Heart right ventricle (tissue), 16 donors: ENCODE data around the gene RAD23A. TPM values are rescaled to one million over a fixed set of nuclear protein-coding genes. Genes with fewer than 3 reads are reported as not detected.
"Not testable (repeated sequence)": the region's sequence is repeated elsewhere in the genome, so short reads cannot be mapped to it uniquely, and the experiment has no call there.

Experiments
- ATAC-seq, 8 donors: fragments of 200-7000 bp; cut with Tn5 transposase; one replicate each; pipeline ENCODE4 v1.9.1; 2020; ENCODE audit warnings: mild to moderate bottlenecking in 8 of 8, moderate library complexity in 8 of 8, moderate number of reproducible peaks in 1 of 8
- DNase-seq, 2 donors: peaks; one replicate each; pipeline ENCODE4 v3.0.0-alpha.2; 2020
- H3K27ac ChIP-seq, 10 donors: fragments of 200-600 bp; sonication (generic) in 2 of 10; one replicate each; pipeline versions ENCODE4 v1.5.0 to v1.8.0; 2020 to 2022; ENCODE audit warnings: mild to moderate bottlenecking in 3 of 10
- H3K27me3 ChIP-seq, 7 donors: fragments of 200-600 bp; one replicate each; pipeline ENCODE4 v1.8.0; 2021 to 2022; ENCODE audit warnings: mild to moderate bottlenecking in 2 of 7
- H3K36me3 ChIP-seq, 9 donors: fragments of 200-600 bp; sonication (generic) in 1 of 9; one replicate each; pipeline versions ENCODE4 v1.5.0 to v1.8.0; 2020 to 2022; ENCODE audit warnings: mild to moderate bottlenecking in 2 of 9
- H3K4me1 ChIP-seq, 9 donors: fragments of 200-600 bp; sonication (generic) in 1 of 9; one replicate each; pipeline versions ENCODE4 v1.5.0 to v1.8.0; 2020 to 2022; ENCODE audit warnings: mild to moderate bottlenecking in 4 of 9
- H3K4me3 ChIP-seq, 10 donors: fragments of 200-600 bp; sonication (generic) in 2 of 10; one replicate each; pipeline versions ENCODE4 v1.5.0 to v1.8.0; 2020 to 2022; ENCODE audit warnings: mild to moderate bottlenecking in 7 of 10, moderate library complexity in 2 of 10
- H3K9me3 ChIP-seq, 11 donors: fragments of 200-600 bp in 10 of 11; sonication (generic) in 2 of 11; one replicate each; pipeline versions ENCODE4 v1.5.0 to v1.8.0; 2013 to 2022; ENCODE audit warnings: mild to moderate bottlenecking in 2 of 11, control low read depth in 1 of 11, moderate library complexity in 1 of 11
- CTCF ChIP-seq, 9 donors: fragments of 200-600 bp; sonication (generic) in 2 of 9; IDR thresholded peaks; one replicate each; pipeline versions ENCODE4 v1.5.0 to v1.8.0; 2021 to 2022; ENCODE audit warnings: antibody characterized with exemption in 9 of 9, mild to moderate bottlenecking in 5 of 9, moderate library complexity in 1 of 9
- WGBS, 2 donors: extraction: QIAGEN DNeasy Blood & Tissue Kit; methylation state at CpG; one replicate each; pipeline ENCODE4 v1.1.7; 2013; ENCODE audit warnings: inconsistent platforms in 1 of 2; 5-methylcytosine and 5-hydroxymethylcytosine counted together
- intact Hi-C, 10 donors: fragments of 100-400 bp; cut with DNase I; formaldehyde crosslinking; loops; one replicate each; pipeline versions ENCODE4 v1.11.1 to v1.14.2; 2022
- polyA plus RNA-seq, 2 donors: library from polyadenylated mRNA; stranded (reverse); fragments of 200-250 nt; gene quantifications; one replicate each; pipeline ENCODE4 v1.2.3, GENCODE V29; 2013
- total RNA-seq, 10 donors: library from RNA; stranded (reverse); fragmentation: NEBNext Ultra II Directional in 3 of 10; extraction: Animal tissue kit (Norgen Biotek cat#: 25700) in 3 of 10; gene quantifications; one replicate each; pipeline versions ENCODE4 v1.2.1 to v1.2.4, GENCODE V29; 2021 to 2023
- donor health status: Arrhythmogenic right ventricular cardiomyopathy.
- donor health status: ischemic (EF 13 %, LVEDD 7.1; RV severe dilation, severe dysfunction).
- donor health status: healthy with polysubstance abuse.
- donor health status: DM: no; HTN: yes; CAD: no.
- donor health status: DM: no; HTN: no; CAD: no.
- donor health status: ischemic (EF 25% LVEDD 6.9; RV normal size, moderate dysfunction).
- donor health status: ischemic (EF 25% LVEDD 5.7; RV mildly dilated, moderate dysfunction).
- donor health status: healthy.
- donor health status: DM: yes; HTN: yes; CAD: no.
- donor health status: Ischemic cardiomyopathy.
- donor health status: ischemic (EF 35%, LVEDD 5.7; RV mildly dilated, moderate dysfunction).
- donor health status: nonischemic (EF 11% LVEDD 7.7; RV severe dilation, severe dysfunction).
- donor health status: DM: yes; HTN: yes; CAD: no.
- donor health status: PGD.
- donor health status: ischemic (EF 29% LVEDD 5.4; RV normal size, mild dysfunction).
- donor health status: nonischemic (EF 23%, LVEDD 6.1; RV moderate dilation, normal function).

Gene RAD23A
- total and polyA plus RNA-seq, 12 donors: 138 to 289 (median 150) TPM

- no peaks in the 10 kb centered on the region for H3K27me3 ChIP-seq
- ATAC-seq (peak in 2 of 8 donors; percentile 5 to 9), DNase-seq (no peak)
- 37 to 47% methylated on average over 12 of the region's 12 CpGs for WGBS, 2 donors
- intact Hi-C loops: no loop called here
- H3K36me3 ChIP-seq: peaks cover 4 to 78% (median 51%) of the 10 kb centered on the region in 9 donors
- H3K4me1 ChIP-seq: peaks cover 19 to 70% (median 48%) of the 10 kb centered on the region in 9 donors
- no peaks in the 10 kb centered on the region for H3K9me3 ChIP-seq
- no peak overlapping the region for H3K4me3 ChIP-seq
- TF ChIP-seq CTCF (IDR thresholded peaks at IDR 0.05): no peak
- H3K27ac ChIP-seq: peak overlapping the region in 9 of 10 donors; percentile 18 to 91 (median 61)
Observed at GRCh38 chr19:12952488-12953137, 7.0 kb downstream of the RAD23A start.

GRCh38 chr19:12953138-12953798, 7.6 kb downstream of the RAD23A start:
- H3K36me3 ChIP-seq: peaks cover 4 to 71% (median 48%) of the 10 kb centered on the region in 9 donors
- no peak overlapping the region for H3K4me3 ChIP-seq
- no peaks in the 10 kb centered on the region for H3K9me3 ChIP-seq
- intact Hi-C loops: no loop called here
- H3K27ac ChIP-seq: peak overlapping the region in 8 of 10 donors; percentile 18 to 91 (median 64)
- H3K4me1 ChIP-seq: peaks cover 19 to 68% (median 48%) of the 10 kb centered on the region in 9 donors
- ATAC-seq: peak in 3 of 8 donors; percentile 24 to 57 (median 55)
- WGBS, 2 donors: 26 to 28% methylated on average over 11 of the region's 11 CpGs
- no peaks in the 10 kb centered on the region for H3K27me3 ChIP-seq
- no peak for TF ChIP-seq CTCF (IDR thresholded peaks at IDR 0.05)
- DNase-seq: peak in 1 of 2 donors; percentile 35

- Histone ChIP-seq H3K4me3 (no peak overlapping the region), H3K27ac (peak overlapping the region in 7 of 10 donors; percentile 44 to 91 (median 68)), H3K27me3 (no peaks in the 10 kb centered on the region), H3K9me3 (no peaks in the 10 kb centered on the region), H3K36me3 (peaks cover 0 to 64% (median 41%) of the 10 kb centered on the region in 9 donors), H3K4me1 (peaks cover 19 to 68% (median 48%) of the 10 kb centered on the region in 9 donors)
- WGBS, 2 donors: 52% methylated on average over 12 of the region's 12 CpGs
- intact Hi-C loops: no loop called here
- no peak for TF ChIP-seq CTCF (IDR thresholded peaks at IDR 0.05)
- DNase-seq (no peak), ATAC-seq (no peak)
Observed at GRCh38 chr19:12953799-12954611, 8.3 kb downstream of the RAD23A start.

GRCh38 chr19:12954612-12954962, 8.9 kb downstream of the RAD23A start:
- H3K9me3 ChIP-seq: no peaks in the 10 kb centered on the region
- 35 to 38% methylated on average over 1 of the region's 1 CpG for WGBS, 2 donors
- intact Hi-C loops: no loop called here
- peaks cover 19 to 66% (median 48%) of the 10 kb centered on the region in 9 donors for H3K4me1 ChIP-seq
- H3K27ac ChIP-seq: peak overlapping the region in 2 of 10 donors; percentile 81 to 91
- no peaks in the 10 kb centered on the region for H3K27me3 ChIP-seq
- ATAC-seq (no peak), DNase-seq (no peak)
- H3K4me3 ChIP-seq: no peak overlapping the region
- peaks cover 0 to 58% (median 35%) of the 10 kb centered on the region in 9 donors for H3K36me3 ChIP-seq
- no peak for TF ChIP-seq CTCF (IDR thresholded peaks at IDR 0.05)

GRCh38 chr19:12955575-12955974, 9.9 kb downstream of the RAD23A start:
- not testable (repeated sequence) for H3K27me3 ChIP-seq
- 91 to 96% methylated on average over 9 of the region's 9 CpGs for WGBS, 2 donors
- peak overlapping the region in 3 of 10 donors; percentile 87 to 96 (median 96) for H3K4me3 ChIP-seq

More at GRCh38 chr19:12955575-12955974, 9.9 kb downstream of the RAD23A start:
- ATAC-seq, intact Hi-C loops, H3K9me3 ChIP-seq, DNase-seq: not testable (repeated sequence)
- Histone ChIP-seq H3K27ac (peak overlapping the region in 2 of 10 donors; percentile 93 to 94), H3K36me3 (peaks cover 0 to 48% (median 26%) of the 10 kb centered on the region in 9 donors), H3K4me1 (peaks cover 19 to 57% (median 48%) of the 10 kb centered on the region in 9 donors)
